Umbilical cord (tissue), 2 donors: ENCODE measurements around the gene LMX1A. TPM values are rescaled to one million over a fixed set of nuclear protein-coding genes. Genes with fewer than 3 reads are reported as not detected.
A peak's percentile ranks its signal among the peaks of the same experiment; 100 is the strongest.

ENCODE experiments used
- DNase-seq: peaks from one replicate; pipeline ENCODE4 v3.0.0-alpha.2; 2015; ENCODE audit warnings: low spot score
- total RNA-seq: library from RNA; depleted of rRNA; stranded (reverse); fragments of >200 nt; gene quantifications from one replicate; pipeline ENCODE4 v1.2.3, GENCODE V29; 2014; ENCODE audit warnings: low replicate concordance; ENCODE audit not compliant: insufficient read depth

The LMX1A gene
- total RNA-seq = 0.72 TPM

- DNase-seq = peak; percentile 26
Observed at GRCh38 chr1:165355977-165356811, at the start of gene LMX1A. Gene LMX1A, minus strand, starts transcription at chr1:165356715. Its CDS starts 1,156 bp downstream, at chr1:165355559.

GRCh38 chr1:165403835-165404482, 47.4 kb upstream of the LMX1A start:
- no peak for DNase-seq

- no peak for DNase-seq
Observed at GRCh38 chr1:165402517-165403111, 46.1 kb upstream of the LMX1A start.

- DNase-seq = peak; percentile 85
Observed at GRCh38 chr1:165397944-165398343, 41.4 kb upstream of the LMX1A start.

GRCh38 chr1:165395901-165396300, 39.4 kb upstream of the LMX1A start:
- no peak for DNase-seq

GRCh38 chr1:165395478-165395877, 39.0 kb upstream of the LMX1A start:
- DNase-seq = no peak

- DNase-seq = peak; percentile 75
Observed at GRCh38 chr1:165392634-165393571, 36.4 kb upstream of the LMX1A start.

GRCh38 chr1:165389609-165390008, 33.1 kb upstream of the LMX1A start:
- no peak for DNase-seq

GRCh38 chr1:165387961-165388360, 31.4 kb upstream of the LMX1A start:
- DNase-seq = no peak

- DNase-seq = no peak
Observed at GRCh38 chr1:165387505-165387904, 31.0 kb upstream of the LMX1A start.

- no peak for DNase-seq
Observed at GRCh38 chr1:165383599-165384405, 27.3 kb upstream of the LMX1A start.

- DNase-seq = peak; percentile 41
Observed at GRCh38 chr1:165383067-165383466, 26.6 kb upstream of the LMX1A start.

GRCh38 chr1:165381745-165382505, 25.4 kb upstream of the LMX1A start:
- no peak for DNase-seq

- no peak for DNase-seq
Observed at GRCh38 chr1:165376811-165377311, 20.3 kb upstream of the LMX1A start.

GRCh38 chr1:165376041-165376810, 19.7 kb upstream of the LMX1A start:
- DNase-seq = peak; percentile 77

GRCh38 chr1:165375623-165376022, 19.1 kb upstream of the LMX1A start:
- no peak for DNase-seq

- no peak for DNase-seq
Observed at GRCh38 chr1:165371588-165372225, 15.2 kb upstream of the LMX1A start.

- peak; percentile 48 for DNase-seq
Observed at GRCh38 chr1:165369255-165369848, 12.8 kb upstream of the LMX1A start.
